A549 (cell line): ENCODE results near the gene PLAC9.

Source experiments
- MAFK ChIP-seq: fragments of 450-650 bp; IDR thresholded peaks from 2 replicates; pipeline ENCODE4 v1.6.1; 2014; ENCODE audit not compliant: partially characterized antibody
- POLR2A ChIP-seq: IDR thresholded peaks from 2 replicates; pipeline ENCODE4 v1.6.1; 2012; ENCODE audit warnings: mild to moderate bottlenecking, low read length

GRCh38 chr10:80163741-80164341 lies 31.3 kb downstream of the PLAC9 start:
- TF ChIP-seq POLR2A (no peak), MAFK (no peak)
